Measurements from ENCODE around the gene AGK. TPM values are rescaled to one million over a fixed set of nuclear protein-coding genes. Genes with fewer than 3 reads are reported as not detected.
"Not testable (repeated sequence)": the region's sequence is repeated elsewhere in the genome, so short reads cannot be mapped to it uniquely, and the experiment has no call there.

Gene AGK
- total RNA-seq, 1 experiment from 2014 or later = 32.6 TPM

- TF ChIP-seq POLR2AphosphoS5 (IDR thresholded peaks at IDR 0.05; ENCODE audit: low read depth, low read length) (no peak), SIN3A (IDR thresholded peaks at IDR 0.05; ENCODE audit: borderline replicate concordance, insufficient read depth, low read depth, low read length) (no peak), CTCF (IDR thresholded peaks at IDR 0.05) (no peak), REST (IDR thresholded peaks at IDR 0.05; ENCODE audit: insufficient read depth in 1 of 2, low read depth in 2 of 2, low read length in 1 of 2) (no peak), TCF7L2 (IDR thresholded peaks at IDR 0.05; ENCODE audit: low read depth, low read length) (no peak)
- peaks cover 3% of the 10 kb centered on the region; the same call in 1 of the 2 replicates for H3K36me3 ChIP-seq (ENCODE audit: control insufficient read depth, insufficient read depth, low read length)
- POLR2A ChIA-PET = no interaction called here
- intact Hi-C loops (cut with micrococcal nuclease; ENCODE audit: unreplicated experiment) = no loop called here
- CTCF ChIA-PET = no interaction called here
- in situ Hi-C loops (cut with HindIII; ENCODE audit: low pct_unique_long_range_greater_than_20kb, low sequenced_read_pairs) = no loop called here
- H3K27ac ChIP-seq (ENCODE audit: low read length) = no peak overlapping the region
- no peaks in the 10 kb centered on the region for H3K9me3 ChIP-seq (ENCODE audit: control insufficient read depth, insufficient read depth, low read depth, low read length)
- no peaks in the 10 kb centered on the region for H3K27me3 ChIP-seq (ENCODE audit: control insufficient read depth, insufficient read depth, low read length)
- DNase-seq (ENCODE audit: low read depth, low spot score) = no peak
- no peak for ATAC-seq
- BruUV-seq (replicated peaks) = no TSS peak
- no peak overlapping the region for H3K4me3 ChIP-seq (ENCODE audit: low read depth in 2 of 2, low read length in 2 of 2)
- no peaks in the 10 kb centered on the region for H3K4me1 ChIP-seq (ENCODE audit: control insufficient read depth, insufficient read depth, low read length)
These were observed 95.7 kb downstream of the AGK start for GRCh38 chr7:141646826-141647480.

GRCh38 chr7:141647701-141648100 is 96.5 kb downstream of the AGK start:
- ATAC-seq = not testable (repeated sequence)

More at GRCh38 chr7:141647701-141648100, 96.5 kb downstream of the AGK start:
- POLR2A ChIA-PET; H3K4me1 ChIP-seq (ENCODE audit: control insufficient read depth, insufficient read depth, low read length); in situ Hi-C loops (cut with HindIII; ENCODE audit: low pct_unique_long_range_greater_than_20kb, low sequenced_read_pairs); H3K36me3 ChIP-seq (ENCODE audit: control insufficient read depth, insufficient read depth, low read length); BruUV-seq (replicated peaks); DNase-seq (ENCODE audit: low read depth, low spot score); CTCF ChIA-PET; intact Hi-C loops (cut with micrococcal nuclease; ENCODE audit: unreplicated experiment); H3K9me3 ChIP-seq (ENCODE audit: control insufficient read depth, insufficient read depth, low read depth, low read length); H3K27ac ChIP-seq (ENCODE audit: low read length); H3K27me3 ChIP-seq (ENCODE audit: control insufficient read depth, insufficient read depth, low read length); H3K4me3 ChIP-seq (ENCODE audit: low read depth in 2 of 2, low read length in 2 of 2): not testable (repeated sequence)

Measured in Panc1 (cell line).